WERI-Rb-1 (cell line): ENCODE measurements around the gene RAD51B.

Experiments
- DNase-seq: peaks from one replicate; pipeline ENCODE4 v3.0.0-alpha.2; 2020
- H3K27ac ChIP-seq: fragments of 250-450 bp; sonication (Bioruptor Pico); 2 replicates; pipeline ENCODE4 v1.5.1; 2020; ENCODE audit warnings: mild to moderate bottlenecking, moderate library complexity
- H3K27me3 ChIP-seq: fragments of 250-450 bp; sonication (Bioruptor Pico); 2 replicates; pipeline ENCODE4 v1.5.1; 2021; ENCODE audit warnings: mild to moderate bottlenecking, low read depth, moderate library complexity; ENCODE audit not compliant: insufficient read depth, severe bottlenecking
- H3K36me3 ChIP-seq: fragments of 250-450 bp; sonication (Bioruptor Pico); 2 replicates; pipeline ENCODE4 v1.5.1; 2020; ENCODE audit warnings: mild to moderate bottlenecking, moderate library complexity
- H3K4me3 ChIP-seq: 2 replicates; pipeline ENCODE4 v1.5.1; 2011; ENCODE audit warnings: low read depth, mild to moderate bottlenecking, control low read depth, low read length
- H3K9me3 ChIP-seq: fragments of 250-450 bp; sonication (Bioruptor Pico); 2 replicates; pipeline ENCODE4 v1.5.1; 2021; ENCODE audit warnings: mild to moderate bottlenecking, moderate library complexity; ENCODE audit not compliant: severe bottlenecking
- CTCF ChIP-seq: IDR thresholded peaks from 2 replicates; pipeline ENCODE4 v1.5.1; 2011; ENCODE audit warnings: low read depth, mild to moderate bottlenecking, control low read depth, inconsistent platforms, low read length

Gene RAD51B

GRCh38 chr14:68467425-68467824, 647.8 kb downstream of the RAD51B start:
- Histone ChIP-seq H3K27ac (no peak overlapping the region), H3K4me3 (no peak overlapping the region), H3K9me3 (no peaks in the 10 kb centered on the region), H3K27me3 (no peaks in the 10 kb centered on the region), H3K36me3 (no peaks in the 10 kb centered on the region)
- no peak for TF ChIP-seq CTCF
- DNase-seq, result no peak

GRCh38 chr14:68468437-68469207, 649.0 kb downstream of the RAD51B start:
- no peak overlapping the region for H3K4me3 ChIP-seq
- no peak overlapping the region for H3K27ac ChIP-seq
- no peak for TF ChIP-seq CTCF
- no peaks in the 10 kb centered on the region for H3K9me3 ChIP-seq
- H3K27me3 ChIP-seq, result no peaks in the 10 kb centered on the region
- no peaks in the 10 kb centered on the region for H3K36me3 ChIP-seq
- no peak for DNase-seq

GRCh38 chr14:68469208-68469713, 649.7 kb downstream of the RAD51B start:
- TF ChIP-seq CTCF, result no peak
- Histone ChIP-seq H3K9me3 (no peaks in the 10 kb centered on the region), H3K27me3 (no peaks in the 10 kb centered on the region), H3K4me3 (no peak overlapping the region), H3K27ac (no peak overlapping the region), H3K36me3 (no peaks in the 10 kb centered on the region)
- DNase-seq, result no peak

- no peak for DNase-seq
- Histone ChIP-seq H3K27ac (no peak overlapping the region), H3K9me3 (no peaks in the 10 kb centered on the region), H3K36me3 (no peaks in the 10 kb centered on the region), H3K4me3 (no peak overlapping the region), H3K27me3 (no peaks in the 10 kb centered on the region)
- TF ChIP-seq CTCF, result no peak
Observed at GRCh38 chr14:68470361-68470760, 650.8 kb downstream of the RAD51B start.

GRCh38 chr14:68471029-68471963, 651.7 kb downstream of the RAD51B start:
- no peaks in the 10 kb centered on the region for H3K36me3 ChIP-seq
- no peaks in the 10 kb centered on the region for H3K9me3 ChIP-seq
- H3K27me3 ChIP-seq, result no peaks in the 10 kb centered on the region
- DNase-seq, result no peak
- H3K27ac ChIP-seq, result no peak overlapping the region
- no peak for TF ChIP-seq CTCF
- H3K4me3 ChIP-seq, result no peak overlapping the region
